Heart left ventricle (tissue), 13 donors: ENCODE measurements around the gene GABBR1.

Experiments
- CTCF ChIP-seq, 12 donors: fragments of 200-600 bp; sonication (generic) in 4 of 12; IDR thresholded peaks; one replicate each; pipeline versions ENCODE4 v1.5.0 to v1.8.0; 2018 to 2022; ENCODE audit warnings: antibody characterized with exemption in 12 of 12, mild to moderate bottlenecking in 5 of 12
- POLR2A ChIP-seq, 2 donors: fragments of 450-650 bp; IDR thresholded peaks; one replicate each; pipeline ENCODE4 v1.6.1; 2017; ENCODE audit warnings: antibody characterized with exemption in 2 of 2, mild to moderate bottlenecking in 2 of 2, moderate library complexity in 2 of 2
- donor health status: ischemic (EF 13 %, LVEDD 7.1; RV severe dilation, severe dysfunction).
- donor health status: DM: no; HTN: yes; CAD: no.
- donor health status: DM: no; HTN: no; CAD: no.
- donor health status: ischemic (EF 25% LVEDD 6.9; RV normal size, moderate dysfunction).
- donor health status: ischemic (EF 25% LVEDD 5.7; RV mildly dilated, moderate dysfunction).
- donor health status: ischemic (EF 35%, LVEDD 5.7; RV mildly dilated, moderate dysfunction).
- donor health status: nonischemic (EF 11% LVEDD 7.7; RV severe dilation, severe dysfunction).
- donor health status: DM: yes; HTN: yes; CAD: no.
- donor health status: PGD.
- donor health status: ischemic (EF 29% LVEDD 5.4; RV normal size, mild dysfunction).
- donor health status: nonischemic (EF 23%, LVEDD 6.1; RV moderate dilation, normal function).

GRCh38 chr6:29530671-29531310, 102.2 kb downstream of the GABBR1 start:
- TF ChIP-seq POLR2A (IDR thresholded peaks at IDR 0.05) (no peak), CTCF (IDR thresholded peaks at IDR 0.05) (no peak)
